K562 (cell line): ENCODE results near the gene RALB. TPM values are rescaled to one million over a fixed set of nuclear protein-coding genes. Genes with fewer than 3 reads are reported as not detected.

Source experiments
- ASH1L ChIP-seq: fragments of 450-650 bp; IDR thresholded peaks from 2 replicates; pipeline ENCODE4 v1.6.1; 2018; ENCODE audit warnings: borderline replicate concordance, mild to moderate bottlenecking, low read depth; ENCODE audit not compliant: partially characterized antibody
- BCOR ChIP-seq: fragments of 450-650 bp; IDR thresholded peaks from 2 replicates; pipeline ENCODE4 v1.6.1; 2016
- BRD9 ChIP-seq: fragments of 450-650 bp; IDR thresholded peaks from 2 replicates; pipeline ENCODE4 v1.6.1; 2018; ENCODE audit warnings: low read depth; ENCODE audit not compliant: partially characterized antibody
- CREM ChIP-seq: IDR thresholded peaks from 2 replicates; pipeline ENCODE4 v1.6.1; 2014; ENCODE audit warnings: antibody characterized with exemption, low read depth
- EGR1 ChIP-seq: fragments of 450-650 bp; conservative IDR thresholded peaks from 2 replicates; pipeline ENCODE4 v1.6.1; 2017; ENCODE audit warnings: mild to moderate bottlenecking
- FOXK1 ChIP-seq: sonication (generic); formaldehyde crosslinking; IDR thresholded peaks from 2 replicates; pipeline ENCODE4 v1.8.0; 2022; ENCODE audit warnings: missing genetic modification reagents, mild to moderate bottlenecking, borderline replicate concordance
- FOXM1 ChIP-seq, 2 experiments: fragments of 450-650 bp in 1 of 2; sonication (generic) in 1 of 2; formaldehyde crosslinking in 1 of 2; IDR thresholded peaks; 2 replicates each; pipeline versions ENCODE4 v1.6.1 to v1.9.0; 2017 to 2022; ENCODE audit warnings: low read depth in 2 of 2, mild to moderate bottlenecking in 2 of 2, missing genetic modification reagents in 1 of 2, moderate library complexity in 1 of 2
- GATAD2B ChIP-seq: fragments of 450-650 bp; IDR thresholded peaks from 2 replicates; pipeline ENCODE4 v1.6.1; 2017; ENCODE audit warnings: mild to moderate bottlenecking, borderline replicate concordance
- HEY1 ChIP-seq: fragments of 250-450 bp; sonication (Bioruptor Pico); IDR thresholded peaks from 2 replicates; pipeline ENCODE4 v1.5.0; 2020; ENCODE audit warnings: mild to moderate bottlenecking, moderate library complexity, borderline replicate concordance
- HMGN3 ChIP-seq: IDR thresholded peaks from 2 replicates; pipeline ENCODE4 v1.6.1; 2011; ENCODE audit warnings: borderline replicate concordance, low read depth, mild to moderate bottlenecking, mixed read lengths, low read length; ENCODE audit not compliant: insufficient read length; ENCODE audit errors: extremely low read depth
- ILK ChIP-seq: fragments of 450-650 bp; IDR thresholded peaks from 2 replicates; pipeline ENCODE4 v1.6.1; 2016; ENCODE audit warnings: missing genetic modification characterization, low read depth, mild to moderate bottlenecking, missing compliant biosample characterization, moderate library complexity, borderline replicate concordance
- IRF2 ChIP-seq: sonication (generic); formaldehyde crosslinking; IDR thresholded peaks from 2 replicates; pipeline ENCODE4 v1.8.1; 2022; ENCODE audit warnings: mild to moderate bottlenecking, missing genetic modification reagents
- MAZ ChIP-seq, 2 experiments: fragments of 450-650 bp in 1 of 2; sonication (generic) in 1 of 2; formaldehyde crosslinking; IDR thresholded peaks in 1 of 2; conservative IDR thresholded peaks in 1 of 2; 2 replicates each; pipeline versions ENCODE4 v1.4.0 to v1.5.0; 2020; ENCODE audit warnings: mild to moderate bottlenecking in 1 of 2, missing genetic modification reagents in 1 of 2
- MECOM ChIP-seq: fragments of 250-450 bp; sonication (Bioruptor Pico); IDR thresholded peaks from 2 replicates; pipeline ENCODE4 v1.8.0; 2022; ENCODE audit warnings: inconsistent platforms
- RAD51 ChIP-seq: fragments of 450-650 bp; IDR thresholded peaks from 2 replicates; pipeline ENCODE4 v1.7.1; 2016; ENCODE audit warnings: low read depth, mild to moderate bottlenecking, borderline replicate concordance
- RBM34 ChIP-seq: fragments of 200-400 bp; formaldehyde crosslinking; IDR thresholded peaks from 2 replicates; pipeline ENCODE4 v1.6.1; 2018; ENCODE audit warnings: low read length, borderline replicate concordance; ENCODE audit not compliant: insufficient read depth
- SIN3B ChIP-seq: fragments of 450-650 bp; IDR thresholded peaks from 2 replicates; pipeline ENCODE4 v1.6.1; 2017; ENCODE audit warnings: low read depth, mild to moderate bottlenecking, moderate library complexity
- SMARCA4 ChIP-seq: fragments of 450-650 bp; IDR thresholded peaks from 2 replicates; pipeline ENCODE4 v1.6.1; 2016
- SMC3 ChIP-seq: conservative IDR thresholded peaks from 2 replicates; pipeline ENCODE4 v1.6.1; 2011; ENCODE audit warnings: low read depth, low read length, improper control_type of control experiment; ENCODE audit not compliant: insufficient read depth
- SPI1 ChIP-seq: IDR thresholded peaks from 2 replicates; pipeline ENCODE4 v1.6.1; 2011; ENCODE audit warnings: low read depth, low read length, control low read depth, borderline replicate concordance
- TCF3 ChIP-seq: sonication (generic); formaldehyde crosslinking; IDR thresholded peaks from 2 replicates; pipeline ENCODE4 v1.4.0; 2020; ENCODE audit warnings: mild to moderate bottlenecking, missing genetic modification reagents
- ZFP30 ChIP-seq: fragments of 250-450 bp; sonication (Bioruptor Pico); IDR thresholded peaks from 2 replicates; pipeline ENCODE4 v1.8.0; 2022; ENCODE audit warnings: moderate library complexity, mild to moderate bottlenecking, inconsistent platforms, borderline replicate concordance
- ZFP36 ChIP-seq: fragments of 150-350 bp; IDR thresholded peaks from 2 replicates; pipeline ENCODE4 v1.6.1; 2018; ENCODE audit warnings: low read length, low read depth; ENCODE audit not compliant: partially characterized antibody
- ZNF146 ChIP-seq: IDR thresholded peaks from one replicate; pipeline ENCODE4 v1.6.1; 2018; ENCODE audit warnings: missing compliant biosample characterization; ENCODE audit not compliant: unreplicated experiment
- ZNF644 ChIP-seq: fragments of 200-800 bp; sonication (Bioruptor generic); IDR thresholded peaks from 2 replicates; pipeline ENCODE4 v1.6.1; 2016; ENCODE audit warnings: low read depth, missing genetic modification characterization, missing compliant biosample characterization
- ZNF695 ChIP-seq: fragments of 450-650 bp; formaldehyde crosslinking; IDR thresholded peaks from 2 replicates; pipeline ENCODE4 v1.4.0; 2020; ENCODE audit warnings: mild to moderate bottlenecking, moderate library complexity
- polyA plus RNA-seq, 8 experiments: library from polyadenylated mRNA; depleted of rRNA in 4 of 8; stranded (reverse) in 5 of 8; unstranded in 3 of 8; fragments of >200 nt; fragmentation: Nextera tagmentation in 2 of 8; fragmentation: Illumina TruSeq in 1 of 8; extraction: Ambion mirVana in 2 of 8; extraction: Trizol in 1 of 8; gene quantifications; 2 replicates each; pipeline versions ENCODE4 v1.2.1 to v1.2.3, GENCODE V29; 2011 to 2014; ENCODE audit warnings: inconsistent platforms in 1 of 8, missing spikeins in 1 of 8
- total RNA-seq, 7 experiments: library from RNA; depleted of rRNA in 6 of 7; stranded (reverse); fragments of >200 nt in 6 of 7; fragmentation: Illumina TruSeq in 2 of 7; extraction: Trizol in 2 of 7; gene quantifications; 2 replicates each; pipeline versions ENCODE4 v1.2.1 to v1.2.3, GENCODE V29; 2011 to 2021; ENCODE audit warnings: low replicate concordance in 1 of 7
- TF ChIP-seq, protein P1 (sequence below): fragments of 250-450 bp; sonication (Bioruptor Pico); IDR thresholded peaks from 2 replicates; pipeline ENCODE4 v1.4.0; 2020; ENCODE audit warnings: borderline replicate concordance
- TF ChIP-seq, protein P2 (sequence below): fragments of 450-650 bp; IDR thresholded peaks from 2 replicates; pipeline ENCODE4 v1.6.1; 2016

RALB gene
- total and polyA plus RNA-seq, 9 of the 15 experiments (the other 6 are each of a cell fraction or from before 2014, with no cell fraction given) = 14.8 to 65.6 (median 38.4) TPM

DNA sequence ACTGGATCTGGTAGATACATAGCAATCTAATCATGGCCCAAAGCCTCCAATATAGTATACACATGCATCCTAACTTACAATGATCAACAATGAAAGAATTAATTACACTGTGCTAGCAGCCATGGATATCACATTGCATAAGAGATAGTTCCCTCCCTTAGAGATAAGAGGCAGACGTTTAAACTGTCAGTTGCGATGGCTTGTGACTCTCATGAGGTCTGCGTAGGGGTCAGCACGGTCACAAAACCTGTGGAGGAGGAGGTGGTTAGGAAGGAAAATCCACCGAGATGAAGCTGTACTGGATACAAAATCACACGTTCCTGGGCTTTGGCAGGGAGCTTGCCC lies 800 bp upstream of the RALB start (continued):
- TF ChIP-seq ASH1L (no peak), EGR1 (no peak), SMC3 (no peak), TCF3 (no peak; the same call in 1 of the 2 replicates), SIN3B (no peak), ZNF695 (CRISPR knock-in tag) (no peak), MAZ (CRISPR knock-in tag; conservative IDR thresholded peaks at IDR 0.05 in 1 of 2, IDR thresholded peaks at IDR 0.05 in 1 of 2) (no peak), IRF2 (CRISPR knock-in tag) (no peak), ZFP30 (no peak), ZFP36 (no peak), HEY1 (CRISPR knock-in tag) (no peak), ZNF146 (CRISPR knock-in tag) (no peak), SMARCA4 (peak; percentile 55), FOXK1 (CRISPR knock-in tag) (no peak), RAD51 (no peak), CREM (peak; percentile 54; the same call in 1 of the 2 replicates), HMGN3 (peak; percentile 23), ZNF644 (tag) (no peak), BCOR (no peak; the same call in 1 of the 2 replicates), SPI1 (no peak), GATAD2B (no peak), MECOM (CRISPR knock-in tag) (peak; percentile 78; the same call in 1 of the 2 replicates), ILK (no peak), RBM34 (no peak), FOXM1 (IDR thresholded peaks at IDR 0.05; ENCODE audit: low read depth) (no peak), FOXM1 (CRISPR knock-in tag; IDR thresholded peaks at IDR 0.05; ENCODE audit: low read depth) (no peak), BRD9 (no peak)
- TF ChIP-seq, protein P1, sequence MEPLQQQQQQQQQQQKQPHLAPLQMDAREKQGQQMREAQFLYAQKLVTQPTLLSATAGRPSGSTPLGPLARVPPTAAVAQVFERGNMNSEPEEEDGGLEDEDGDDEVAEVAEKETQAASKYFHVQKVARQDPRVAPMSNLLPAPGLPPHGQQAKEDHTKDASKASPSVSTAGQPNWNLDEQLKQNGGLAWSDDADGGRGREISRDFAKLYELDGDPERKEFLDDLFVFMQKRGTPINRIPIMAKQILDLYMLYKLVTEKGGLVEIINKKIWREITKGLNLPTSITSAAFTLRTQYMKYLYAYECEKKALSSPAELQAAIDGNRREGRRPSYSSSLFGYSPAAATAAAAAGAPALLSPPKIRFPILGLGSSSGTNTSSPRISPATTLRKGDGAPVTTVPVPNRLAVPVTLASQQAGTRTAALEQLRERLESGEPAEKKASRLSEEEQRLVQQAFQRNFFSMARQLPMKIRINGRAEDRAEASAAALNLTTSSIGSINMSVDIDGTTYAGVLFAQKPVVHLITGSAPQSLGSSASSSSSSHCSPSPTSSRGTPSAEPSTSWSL (CRISPR knock-in tag) = no peak
- TF ChIP-seq, protein P2, sequence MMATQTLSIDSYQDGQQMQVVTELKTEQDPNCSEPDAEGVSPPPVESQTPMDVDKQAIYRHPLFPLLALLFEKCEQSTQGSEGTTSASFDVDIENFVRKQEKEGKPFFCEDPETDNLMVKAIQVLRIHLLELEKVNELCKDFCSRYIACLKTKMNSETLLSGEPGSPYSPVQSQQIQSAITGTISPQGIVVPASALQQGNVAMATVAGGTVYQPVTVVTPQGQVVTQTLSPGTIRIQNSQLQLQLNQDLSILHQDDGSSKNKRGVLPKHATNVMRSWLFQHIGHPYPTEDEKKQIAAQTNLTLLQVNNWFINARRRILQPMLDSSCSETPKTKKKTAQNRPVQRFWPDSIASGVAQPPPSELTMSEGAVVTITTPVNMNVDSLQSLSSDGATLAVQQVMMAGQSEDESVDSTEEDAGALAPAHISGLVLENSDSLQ = peak; percentile 75
